Measurements from ENCODE around the gene NR2F1. TPM values are rescaled to one million over a fixed set of nuclear protein-coding genes. Genes with fewer than 3 reads are reported as not detected.
A peak's percentile ranks its signal among the peaks of the same experiment; 100 is the strongest.

The NR2F1 gene
- total RNA-seq, 6 experiments from 2014 or later: 21.1 to 27.5 (median 23.6) TPM

- peaks cover 7% of the 10 kb centered on the region; the same call in 1 of the 2 replicates for H3K9me3 Mint-ChIP-seq
Observed at GRCh38 chr5:93576994-93577853, 5.8 kb upstream of the NR2F1 start.

GRCh38 chr5:93577854-93578812, 4.9 kb upstream of the NR2F1 start:
- Mint-ChIP-seq H3K27ac (peak overlapping the region; percentile 66), H3K4me1 (ENCODE audit: low read depth) (peaks cover 34% of the 10 kb centered on the region), H3K27me3 (ENCODE audit: insufficient read depth) (no peaks in the 10 kb centered on the region), H3K36me3 (ENCODE audit: low read depth) (peaks cover 14% of the 10 kb centered on the region), H3K9me3 (peaks cover 7% of the 10 kb centered on the region; the same call in 1 of the 2 replicates), H3K4me3 (no peak overlapping the region; the same call in 1 of the 2 replicates)
- no peak for DNase-seq
- TF ChIP-seq CTCF (IDR thresholded peaks at IDR 0.05): no peak

More at GRCh38 chr5:93576994-93577853, 5.8 kb upstream of the NR2F1 start:
- DNase-seq: no peak
- H3K36me3 Mint-ChIP-seq (ENCODE audit: low read depth): peaks cover 20% of the 10 kb centered on the region
- H3K4me3 Mint-ChIP-seq: no peak overlapping the region
- no peak for TF ChIP-seq CTCF (IDR thresholded peaks at IDR 0.05)
- H3K27me3 Mint-ChIP-seq (ENCODE audit: insufficient read depth): no peaks in the 10 kb centered on the region
- peaks cover 34% of the 10 kb centered on the region for H3K4me1 Mint-ChIP-seq (ENCODE audit: low read depth)
- H3K27ac Mint-ChIP-seq: no peak overlapping the region

- H3K4me3 Mint-ChIP-seq: no peak overlapping the region
- H3K36me3 Mint-ChIP-seq (ENCODE audit: low read depth): peaks cover 6% of the 10 kb centered on the region; the same call in 1 of the 2 replicates
- no peaks in the 10 kb centered on the region for H3K9me3 Mint-ChIP-seq
- peak; percentile 29; the same call in 1 of the 2 replicates for TF ChIP-seq CTCF (IDR thresholded peaks at IDR 0.05)
- DNase-seq: no peak
- H3K4me1 Mint-ChIP-seq (ENCODE audit: low read depth): peaks cover 34% of the 10 kb centered on the region
- H3K27me3 Mint-ChIP-seq (ENCODE audit: insufficient read depth): no peaks in the 10 kb centered on the region; the same call in 1 of the 2 replicates
- H3K27ac Mint-ChIP-seq: peak overlapping the region; percentile 66
Observed at GRCh38 chr5:93578813-93579691, 4.0 kb upstream of the NR2F1 start.

GRCh38 chr5:93579692-93580062, 3.3 kb upstream of the NR2F1 start:
- no peaks in the 10 kb centered on the region for H3K9me3 Mint-ChIP-seq
- no peak for DNase-seq
- H3K4me1 Mint-ChIP-seq (ENCODE audit: low read depth): peaks cover 34% of the 10 kb centered on the region
- TF ChIP-seq CTCF (IDR thresholded peaks at IDR 0.05): no peak
- H3K27ac Mint-ChIP-seq: peak overlapping the region; percentile 66
- H3K36me3 Mint-ChIP-seq (ENCODE audit: low read depth): peaks cover 6% of the 10 kb centered on the region; the same call in 1 of the 2 replicates
- no peak overlapping the region for H3K4me3 Mint-ChIP-seq
- H3K27me3 Mint-ChIP-seq (ENCODE audit: insufficient read depth): no peaks in the 10 kb centered on the region; the same call in 1 of the 2 replicates

Data from HFFc6 (cell line).